B cell (primary cell): ENCODE results near the gene ATP6V0A1. TPM values are rescaled to one million over a fixed set of nuclear protein-coding genes. Genes with fewer than 3 reads are reported as not detected.
"Not testable (repeated sequence)": the region's sequence is repeated elsewhere in the genome, so short reads cannot be mapped to it uniquely, and the experiment has no call there.

Experiments used
- ATAC-seq: fragments of 200-7000 bp; cut with Tn5 transposase; one replicate; pipeline ENCODE4 v1.10.0; 2021; ENCODE audit warnings: low read depth, mild to moderate bottlenecking, moderate number of reproducible peaks, moderate library complexity
- CTCF ChIA-PET: fragments of 350-600 bp; sonication (Branson Sonifier 250); formaldehyde crosslinking; loops from one replicate; lab custom pipeline; 2021; ENCODE audit warnings: antibody characterized with exemption, inconsistent platforms; lab: Charles Lee
- POLR2A ChIA-PET: fragments of 350-600 bp; sonication (Branson Sonifier 250); formaldehyde crosslinking; loops from one replicate; lab custom pipeline; 2021; ENCODE audit warnings: antibody characterized with exemption; lab: Charles Lee
- DNase-seq: peaks from one replicate; pipeline ENCODE4 v3.0.0; 2013
- H2AFZ ChIP-seq: 2 replicates; pipeline ENCODE4 v1.6.1; 2012; ENCODE audit warnings: mild to moderate bottlenecking, low read depth, low read length; ENCODE audit not compliant: insufficient read depth, poor library complexity, severe bottlenecking
- H3K27ac ChIP-seq, 2 donors: 1 replicate in 1 of 2; 2 replicates in 1 of 2; pipeline ENCODE4 v1.5.1; 2012 to 2013; ENCODE audit warnings: low read length in 2 of 2, mild to moderate bottlenecking in 2 of 2, moderate library complexity in 1 of 2
- H3K27me3 ChIP-seq, 4 experiments: fragments of 200-600 bp in 1 of 4; sonication (generic) in 1 of 4; replicated peaks in 1 of 4; 1 replicate in 2 of 4; 2 replicates in 2 of 4; pipeline versions ENCODE4 v1.6.1 to v1.7.0; 2013 to 2016; ENCODE audit warnings: low read length in 3 of 4, mild to moderate bottlenecking in 2 of 4, mixed read lengths in 1 of 4, moderate library complexity in 1 of 4; ENCODE audit not compliant: insufficient read depth in 4 of 4, control insufficient read depth in 3 of 4; ENCODE audit errors: control extremely low read depth in 1 of 4
- H3K36me3 ChIP-seq, 2 experiments: replicated peaks in 1 of 2; 1 replicate in 1 of 2; 2 replicates in 1 of 2; pipeline versions ENCODE4 v1.6.1 to v1.7.1; 2013; ENCODE audit warnings: low read length in 1 of 2; ENCODE audit not compliant: insufficient read depth in 2 of 2, control insufficient read depth in 1 of 2; ENCODE audit errors: control extremely low read depth in 1 of 2, extremely low read depth in 1 of 2
- H3K4me1 ChIP-seq, 2 donors: fragments of 200-600 bp in 1 of 2; sonication (generic) in 1 of 2; 1 replicate in 1 of 2; 2 replicates in 1 of 2; pipeline versions ENCODE4 v1.5.1 to v1.6.1; 2013 to 2017; ENCODE audit warnings: low read length in 2 of 2; ENCODE audit not compliant: control insufficient read depth in 2 of 2, insufficient read depth in 2 of 2
- H3K4me2 ChIP-seq: replicated peaks from 2 replicates; pipeline ENCODE3; 2012; ENCODE audit warnings: mild to moderate bottlenecking, low read depth, low read length; ENCODE audit not compliant: poor library complexity, severe bottlenecking
- H3K4me3 ChIP-seq, 5 experiments: fragments of 200-600 bp in 1 of 5; sonication (generic) in 1 of 5; 1 replicate in 3 of 5; 2 replicates in 2 of 5; pipeline versions ENCODE4 v1.5.1 to v1.7.0; 2011 to 2016; ENCODE audit warnings: low read length in 4 of 5, mild to moderate bottlenecking in 4 of 5, low read depth in 2 of 5, control low read depth in 1 of 5, moderate library complexity in 1 of 5; ENCODE audit not compliant: insufficient read depth in 1 of 5; ENCODE audit errors: control extremely low read depth in 1 of 5, extremely low read depth in 1 of 5
- H3K79me2 ChIP-seq: fragments of 200-600 bp; sonication (generic); one replicate; pipeline ENCODE4 v1.6.0; 2016; ENCODE audit warnings: low read length; ENCODE audit not compliant: control insufficient read depth, insufficient read depth
- H3K9ac ChIP-seq: fragments of 200-600 bp; sonication (generic); 2 replicates; pipeline ENCODE4 v1.6.1; 2017; ENCODE audit warnings: mild to moderate bottlenecking, low read length, moderate library complexity
- H3K9me3 ChIP-seq, 3 donors: one replicate each; pipeline versions ENCODE4 v1.6.1 to v1.7.1; 2013; ENCODE audit warnings: low read length in 2 of 3; ENCODE audit not compliant: control insufficient read depth in 2 of 3, insufficient read depth in 1 of 3; ENCODE audit errors: control extremely low read depth in 1 of 3
- H4K20me1 ChIP-seq: 2 replicates; pipeline ENCODE4 v1.6.0; 2012; ENCODE audit warnings: mild to moderate bottlenecking, low read length; ENCODE audit not compliant: insufficient read depth, control insufficient read depth, poor library complexity, severe bottlenecking
- H3K27ac Mint-ChIP-seq: one replicate; pipeline ENCODE4 v1.8.0; 2021; ENCODE audit warnings: mixed read lengths
- H3K27me3 Mint-ChIP-seq: one replicate; pipeline ENCODE4 v1.8.0; 2021; ENCODE audit warnings: mixed read lengths
- H3K4me1 Mint-ChIP-seq: one replicate; pipeline ENCODE4 v1.8.0; 2021; ENCODE audit warnings: mixed read lengths
- H3K4me3 Mint-ChIP-seq: one replicate; pipeline ENCODE4 v1.8.0; 2021; ENCODE audit warnings: mixed read lengths
- H3K9me3 Mint-ChIP-seq: one replicate; pipeline ENCODE4 v1.8.0; 2022; ENCODE audit warnings: mixed read lengths; ENCODE audit not compliant: insufficient read depth
- EZH2 ChIP-seq: IDR thresholded peaks from 2 replicates; pipeline ENCODE4 v1.6.1; 2012; ENCODE audit warnings: borderline replicate concordance, low read depth, mild to moderate bottlenecking, moderate library complexity, low read length; ENCODE audit not compliant: insufficient read depth, poor library complexity, severe bottlenecking
- WGBS: methylation state at CpG from one replicate; pipeline ENCODE4 v1.1.5; 2013; ENCODE audit warnings: missing lambda C conversion rate; ENCODE audit not compliant: insufficient coverage; 5-methylcytosine and 5-hydroxymethylcytosine counted together
- intact Hi-C: fragments of 100-400 bp; cut with micrococcal nuclease; formaldehyde crosslinking; loops from one replicate; pipeline ENCODE4 v1.10.0; 2022
- polyA plus RNA-seq: library from polyadenylated mRNA; depleted of rRNA; stranded (reverse); fragments of >200 nt; gene quantifications from 2 replicates; pipeline ENCODE4 v1.2.3, GENCODE V29; 2012
- total RNA-seq, 2 donors: library from RNA; stranded (reverse); fragments of 120-200 nt in 1 of 2; gene quantifications; 1 replicate in 1 of 2; 2 replicates in 1 of 2; pipeline versions ENCODE4 v1.2.3 to v1.2.4, GENCODE V29; 2013 to 2022
- TF ChIP-seq, protein P1 (sequence below): fragments of 200-600 bp; IDR thresholded peaks from one replicate; pipeline ENCODE4 v1.8.0; 2022; ENCODE audit warnings: antibody characterized with exemption, mild to moderate bottlenecking

The ATP6V0A1 gene
- total and polyA plus RNA-seq, 2 donors (not counting 1 experiment from before 2014, with no cell fraction given) = 59.1 to 90.9 TPM

DNA sequence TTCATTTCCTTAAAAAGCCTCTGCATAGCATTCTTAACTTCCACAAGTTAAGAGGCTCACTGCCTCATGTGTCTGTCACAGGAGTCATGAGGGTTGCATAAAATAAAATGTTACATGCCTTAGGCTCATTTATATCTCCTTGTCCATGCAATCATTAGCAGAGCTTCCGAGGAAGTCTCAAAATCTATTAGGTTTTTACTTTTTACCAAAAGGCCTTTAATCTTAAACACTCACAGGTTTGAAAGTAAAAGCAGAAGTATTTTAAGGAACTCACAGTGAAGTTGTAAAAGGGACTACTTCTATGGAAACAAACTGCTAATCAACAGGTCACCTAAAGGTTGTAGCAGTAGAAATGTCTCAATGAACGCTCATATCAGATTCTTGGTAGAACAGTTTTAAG is 5.2 kb upstream of the ATP6V0A1 start:
- ChIA-PET POLR2A (interaction anchor here (0.6 to 0.7 kb wide), 2 partner anchors 18 to 64 kb away, joined by 3 read pairs; no protein-coding TSS in a partner anchor), CTCF (interaction anchor here (1.3 to 1.8 kb wide), 2 partner anchors 12 to 47 kb away, joined by 4 to 5 read pairs; no protein-coding TSS in a partner anchor)
- H3K4me1 ChIP-seq = peaks cover 56 to 66% of the 10 kb centered on the region in 2 donors
- peak overlapping the region; percentile 70 to 81 for H3K27ac ChIP-seq
- H3K27me3 Mint-ChIP-seq = no peaks in the 10 kb centered on the region
- no peak overlapping the region for H2AFZ ChIP-seq
- peak overlapping the region; percentile 69 for H3K4me2 ChIP-seq
- DNase-seq (peak; percentile 69), ATAC-seq (peak; percentile 52)
- H3K27me3 ChIP-seq = no peaks in the 10 kb centered on the region
- intact Hi-C loops = loop anchor here (1.0 kb wide), 1 partner anchor 46 kb away; no protein-coding TSS in a partner anchor
- H3K36me3 ChIP-seq = no peaks in the 10 kb centered on the region
- H3K4me3 Mint-ChIP-seq = peak overlapping the region; percentile 68
- peak overlapping the region in 1 of 5 experiments; percentile 26 for H3K4me3 ChIP-seq
- H3K9ac ChIP-seq = peak overlapping the region; percentile 31
- H3K9me3 Mint-ChIP-seq = no peaks in the 10 kb centered on the region
- H3K27ac Mint-ChIP-seq = peak overlapping the region; percentile 82
- H3K4me1 Mint-ChIP-seq = peaks cover 54% of the 10 kb centered on the region
- WGBS = no CpG with 5 or more reads among the region's 2 CpGs
- no peaks in the 10 kb centered on the region for H4K20me1 ChIP-seq
- no peaks in the 10 kb centered on the region for H3K79me2 ChIP-seq
- TF ChIP-seq, protein P1, sequence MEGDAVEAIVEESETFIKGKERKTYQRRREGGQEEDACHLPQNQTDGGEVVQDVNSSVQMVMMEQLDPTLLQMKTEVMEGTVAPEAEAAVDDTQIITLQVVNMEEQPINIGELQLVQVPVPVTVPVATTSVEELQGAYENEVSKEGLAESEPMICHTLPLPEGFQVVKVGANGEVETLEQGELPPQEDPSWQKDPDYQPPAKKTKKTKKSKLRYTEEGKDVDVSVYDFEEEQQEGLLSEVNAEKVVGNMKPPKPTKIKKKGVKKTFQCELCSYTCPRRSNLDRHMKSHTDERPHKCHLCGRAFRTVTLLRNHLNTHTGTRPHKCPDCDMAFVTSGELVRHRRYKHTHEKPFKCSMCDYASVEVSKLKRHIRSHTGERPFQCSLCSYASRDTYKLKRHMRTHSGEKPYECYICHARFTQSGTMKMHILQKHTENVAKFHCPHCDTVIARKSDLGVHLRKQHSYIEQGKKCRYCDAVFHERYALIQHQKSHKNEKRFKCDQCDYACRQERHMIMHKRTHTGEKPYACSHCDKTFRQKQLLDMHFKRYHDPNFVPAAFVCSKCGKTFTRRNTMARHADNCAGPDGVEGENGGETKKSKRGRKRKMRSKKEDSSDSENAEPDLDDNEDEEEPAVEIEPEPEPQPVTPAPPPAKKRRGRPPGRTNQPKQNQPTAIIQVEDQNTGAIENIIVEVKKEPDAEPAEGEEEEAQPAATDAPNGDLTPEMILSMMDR = no peak
- TF ChIP-seq EZH2 = no peak
- H3K9me3 ChIP-seq = no peaks in the 10 kb centered on the region

DNA sequence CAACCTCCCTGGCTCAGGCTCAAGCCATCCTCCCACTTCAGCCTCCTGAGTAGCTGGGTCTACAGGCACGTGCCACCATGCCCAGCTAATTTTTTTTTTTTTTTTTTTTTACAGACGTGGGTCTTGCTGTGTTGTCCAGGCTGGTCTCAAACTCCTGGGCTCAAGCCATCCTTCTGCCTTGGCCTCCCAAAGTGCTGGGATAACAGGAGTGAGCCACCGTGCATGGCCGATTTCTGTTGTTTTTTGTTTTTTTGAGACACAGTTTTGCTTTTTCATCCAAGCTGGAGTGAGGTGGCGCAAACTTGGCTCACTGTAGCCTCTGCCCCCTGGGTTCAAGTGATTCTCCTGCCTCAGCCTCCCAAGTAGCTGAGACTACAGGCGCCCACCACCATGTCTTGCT is 3.7 kb upstream of the ATP6V0A1 start:
- Histone ChIP-seq H3K4me2 (peak overlapping the region; percentile 69), H3K4me1 (peaks cover 64 to 79% of the 10 kb centered on the region in 2 donors), H3K27ac (peak overlapping the region in 1 of 2 donors; percentile 28), H3K79me2 (peaks cover 12% of the 10 kb centered on the region)
- DNase-seq, H3K9ac ChIP-seq, H3K27me3 ChIP-seq, H3K4me3 ChIP-seq, H3K27me3 Mint-ChIP-seq, H4K20me1 ChIP-seq, H3K9me3 Mint-ChIP-seq, ATAC-seq, H3K4me3 Mint-ChIP-seq, H2AFZ ChIP-seq, H3K9me3 ChIP-seq, H3K36me3 ChIP-seq: not testable (repeated sequence)
- H3K4me1 Mint-ChIP-seq = peaks cover 66% of the 10 kb centered on the region
- intact Hi-C loops = loop anchor here (5.0 kb wide), 1 partner anchor 273 kb away; the partner anchor contains the start of gene KCNH4
- ChIA-PET CTCF (interaction anchor here (0.7 kb wide), 1 partner anchor 331 kb away, joined by 4 read pairs; no protein-coding TSS in a partner anchor), POLR2A (interaction anchor here (0.6 kb wide), 1 partner anchor 96 kb away, joined by 5 read pairs; no protein-coding TSS in a partner anchor)
- peak overlapping the region; percentile 56 for H3K27ac Mint-ChIP-seq
- WGBS = 100% methylated on average over 1 of the region's 6 CpGs
